NCI-H748 (cell line): Measurements from ENCODE around the gene ROBO2.
"Not testable (repeated sequence)": the region's sequence is repeated elsewhere in the genome, so short reads cannot be mapped to it uniquely, and the experiment has no call there.

ENCODE experiments used
- DNase-seq: peaks from one replicate; lab custom pipeline; 2025; ENCODE audit not compliant: unreplicated experiment; lab: John Stamatoyannopoulos, UW

The ROBO2 gene

GRCh38 chr3:77394046-77394445 is 354.1 kb downstream of the ROBO2 start:
- DNase-seq, result no peak

DNA sequence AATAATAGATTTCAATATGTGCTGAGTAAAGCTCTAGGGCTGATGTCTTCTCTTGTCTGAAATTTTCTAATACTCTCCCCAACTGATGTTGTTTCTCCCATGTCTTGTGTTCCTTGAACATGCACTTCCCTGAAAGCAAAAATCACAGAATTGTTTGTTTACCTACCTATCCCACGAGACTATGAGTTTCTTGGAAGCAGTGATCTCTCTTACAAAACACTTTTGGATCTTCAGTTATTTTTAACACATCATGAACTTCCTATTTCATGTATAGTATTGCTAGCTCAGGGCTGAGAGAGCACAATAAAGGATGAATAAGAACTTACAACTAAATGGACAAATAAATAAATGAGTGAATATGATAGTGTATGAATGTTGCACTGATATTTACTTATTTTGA is 365.0 kb downstream of the ROBO2 start:
- DNase-seq, result no peak

- peak; percentile 83 for DNase-seq
These were observed 367.5 kb downstream of the ROBO2 start for GRCh38 chr3:77407441-77407840.

DNA sequence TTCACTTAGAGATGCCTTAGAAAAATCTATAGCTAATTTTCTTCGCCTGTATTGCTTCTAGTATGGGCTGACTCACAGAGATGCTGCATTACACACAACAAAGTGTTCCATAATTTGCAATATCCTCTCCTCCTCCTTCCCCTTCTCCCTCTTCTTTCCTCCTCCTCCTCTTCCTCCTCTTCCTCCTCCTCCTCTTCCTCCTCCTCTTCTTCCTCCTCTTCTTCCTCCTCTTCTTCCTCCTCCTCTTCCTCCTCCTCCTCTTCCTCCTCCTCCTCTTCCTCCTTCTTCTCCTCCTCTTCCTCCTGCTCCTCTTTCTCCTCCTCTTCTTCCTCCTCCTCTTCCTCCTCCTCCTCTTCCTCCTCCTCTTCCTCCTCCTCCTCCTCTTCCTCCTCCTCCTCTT is 370.4 kb downstream of the ROBO2 start:
- not testable (repeated sequence) for DNase-seq

GRCh38 chr3:77411334-77411733 is 371.4 kb downstream of the ROBO2 start:
- no peak for DNase-seq

- no peak for DNase-seq
These were observed 372.1 kb downstream of the ROBO2 start for GRCh38 chr3:77412021-77412438.

- no peak for DNase-seq
These were observed 372.7 kb downstream of the ROBO2 start for GRCh38 chr3:77412584-77412983.

DNA sequence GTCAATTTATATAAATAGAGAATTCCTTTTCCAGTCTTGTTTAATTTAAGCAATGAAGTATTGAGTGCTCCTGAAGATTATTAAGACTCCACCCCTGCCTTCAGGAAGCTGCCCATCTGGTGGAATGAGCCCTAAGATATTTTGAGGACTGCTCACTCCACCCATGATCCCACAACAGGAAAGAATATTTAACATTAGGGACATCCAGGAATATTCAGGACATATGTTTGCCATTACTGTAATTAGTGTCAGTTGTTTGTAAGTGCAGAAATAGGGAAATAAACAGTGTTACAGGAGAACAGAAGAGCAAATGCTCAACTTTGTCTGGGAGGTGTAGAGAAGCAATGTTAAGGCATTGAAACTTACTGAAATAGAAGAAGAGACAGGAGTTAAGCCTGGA is 375.0 kb downstream of the ROBO2 start:
- no peak for DNase-seq

GRCh38 chr3:77420336-77420735 is 380.4 kb downstream of the ROBO2 start:
- peak; percentile 84 for DNase-seq

- peak; percentile 24 for DNase-seq
These were observed 382.0 kb downstream of the ROBO2 start for GRCh38 chr3:77421916-77422315.

DNA sequence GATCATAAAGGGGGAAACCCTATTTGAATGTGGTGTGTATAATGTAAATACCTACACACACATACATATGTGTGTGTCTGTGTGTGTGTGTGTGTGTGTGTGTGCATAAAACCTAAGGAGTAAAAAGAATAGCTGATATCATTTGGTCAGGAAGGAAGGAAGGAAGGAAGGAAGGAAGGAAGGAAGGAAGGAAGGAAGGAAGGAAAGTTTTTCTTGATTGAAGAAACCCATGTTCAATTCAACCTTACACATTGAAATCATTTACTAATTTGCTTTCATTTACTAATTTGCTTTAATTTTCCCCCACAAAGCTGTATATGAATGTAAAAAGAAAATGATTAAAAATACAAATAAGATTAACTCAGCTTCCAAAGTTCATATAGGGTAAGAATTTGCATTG is 386.6 kb downstream of the ROBO2 start:
- no peak for DNase-seq

DNA sequence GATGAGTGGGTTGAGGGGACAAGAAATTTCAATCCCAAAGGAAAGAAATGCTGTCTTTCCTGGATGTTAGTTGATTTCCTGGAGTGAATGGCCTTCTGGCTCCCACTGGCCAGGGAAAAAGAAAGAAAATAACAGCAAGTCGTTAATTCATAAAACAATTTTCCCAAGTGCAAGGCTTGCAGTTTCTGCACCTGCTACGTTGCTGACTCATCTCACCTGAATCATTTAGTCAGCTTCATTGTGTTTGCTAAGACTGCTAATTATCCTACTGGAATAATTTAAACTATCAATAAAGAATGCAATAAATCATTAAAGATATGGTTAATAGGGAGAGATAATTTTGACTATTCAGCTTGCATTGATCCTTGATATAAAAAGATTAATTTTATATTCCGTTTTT is 387.6 kb downstream of the ROBO2 start:
- DNase-seq, result peak; percentile 77

GRCh38 chr3:77436908-77437307 is 397.0 kb downstream of the ROBO2 start:
- DNase-seq, result no peak

DNA sequence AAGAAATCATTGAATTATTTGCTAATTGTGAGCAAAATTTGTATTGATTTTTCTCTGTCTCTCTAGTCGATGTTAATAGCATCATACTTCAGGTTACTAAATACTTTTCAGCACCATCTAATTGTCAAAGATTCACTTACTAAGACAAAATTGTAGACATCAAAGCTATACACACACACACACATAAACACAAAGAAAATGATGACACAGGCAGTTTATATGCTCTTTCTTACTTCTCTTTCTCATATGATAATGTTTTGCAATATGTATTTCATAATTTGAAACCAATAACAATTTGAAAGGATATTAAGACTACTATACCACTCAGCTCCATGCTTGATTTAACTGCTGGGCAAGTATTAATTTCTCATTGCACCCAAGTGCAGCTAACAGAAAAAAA is 406.2 kb downstream of the ROBO2 start:
- DNase-seq, result no peak

- DNase-seq, result no peak
These were observed 406.9 kb downstream of the ROBO2 start for GRCh38 chr3:77446761-77447160.

GRCh38 chr3:77449459-77450350 is 409.8 kb downstream of the ROBO2 start:
- DNase-seq, result no peak

DNA sequence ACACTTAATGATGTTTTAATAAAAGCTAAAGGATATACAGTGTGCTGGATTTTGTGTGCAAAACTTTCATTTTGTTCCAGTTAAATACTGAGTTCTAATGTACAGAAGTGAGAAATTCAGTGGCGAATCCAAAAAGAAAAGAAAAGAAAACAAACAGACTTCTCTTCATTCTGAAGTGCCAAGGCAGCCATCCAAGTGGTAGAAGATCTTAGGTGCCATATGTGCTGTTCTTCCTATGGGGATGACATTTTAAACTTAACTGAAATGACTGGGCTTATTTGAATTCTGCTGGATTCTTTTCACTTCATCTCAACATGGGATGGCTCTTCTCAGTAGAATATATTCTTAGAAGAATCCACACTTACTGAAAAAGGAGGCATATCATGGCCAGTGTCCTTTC is 416.5 kb downstream of the ROBO2 start:
- no peak for DNase-seq

DNA sequence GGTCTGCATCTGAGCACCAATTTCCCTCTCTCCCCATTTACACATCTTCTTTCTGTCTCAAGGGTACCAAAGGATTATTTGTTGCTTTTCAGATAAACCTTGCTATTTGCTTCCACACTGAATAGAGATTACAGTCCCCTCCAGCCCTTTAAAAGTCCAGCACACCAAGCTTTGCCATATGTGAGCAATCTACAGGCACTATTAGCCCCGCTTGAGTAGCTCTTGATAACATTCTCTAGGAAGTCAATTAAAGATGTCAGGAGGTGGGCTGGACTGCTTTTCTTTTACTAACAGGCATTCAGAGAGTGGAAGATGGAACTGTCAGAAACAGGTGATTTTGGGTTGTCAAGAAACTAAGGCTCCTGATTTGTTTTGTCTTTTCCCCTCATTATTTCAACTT is 417.0 kb downstream of the ROBO2 start:
- no peak for DNase-seq

DNA sequence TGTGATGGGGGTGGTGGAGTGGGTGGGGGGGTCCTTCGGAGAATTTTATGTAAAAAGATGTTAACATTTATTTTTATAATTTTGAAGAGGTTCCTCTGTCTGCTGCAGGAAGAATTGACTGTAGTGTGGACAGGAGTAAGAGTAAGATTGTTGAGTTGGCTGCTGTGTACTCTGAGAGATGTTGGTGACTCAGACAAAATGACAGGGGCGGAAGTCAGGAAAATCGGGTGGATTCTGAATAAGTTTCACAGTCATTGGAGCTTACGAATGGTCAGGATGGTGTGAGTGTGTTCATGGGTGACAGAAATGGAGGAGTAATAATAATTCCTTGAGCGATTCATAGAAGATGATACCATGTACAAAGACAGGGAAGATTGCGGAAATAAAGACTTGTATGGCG is 420.0 kb downstream of the ROBO2 start:
- DNase-seq, result no peak

- no peak for DNase-seq
These were observed 420.4 kb downstream of the ROBO2 start for GRCh38 chr3:77460326-77460725.

DNA sequence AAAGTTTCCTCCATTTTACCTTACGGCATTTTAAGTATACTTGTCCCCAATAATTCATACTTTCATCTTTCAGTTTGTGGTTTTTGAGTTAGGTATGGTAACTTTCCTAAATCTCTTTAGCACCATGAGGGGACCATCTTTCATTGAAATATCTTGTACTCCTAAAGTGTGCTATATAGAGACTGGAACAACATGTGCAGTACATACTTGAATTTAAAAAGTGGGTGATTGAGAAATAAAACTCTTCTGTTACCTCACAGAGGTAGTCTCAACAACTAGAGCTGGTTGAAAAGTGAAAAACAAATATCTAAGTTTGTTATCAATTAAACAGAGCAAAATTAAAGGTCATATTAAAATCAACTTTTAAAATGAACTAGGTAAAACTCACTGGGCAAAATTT is 423.1 kb downstream of the ROBO2 start:
- DNase-seq, result no peak

DNA sequence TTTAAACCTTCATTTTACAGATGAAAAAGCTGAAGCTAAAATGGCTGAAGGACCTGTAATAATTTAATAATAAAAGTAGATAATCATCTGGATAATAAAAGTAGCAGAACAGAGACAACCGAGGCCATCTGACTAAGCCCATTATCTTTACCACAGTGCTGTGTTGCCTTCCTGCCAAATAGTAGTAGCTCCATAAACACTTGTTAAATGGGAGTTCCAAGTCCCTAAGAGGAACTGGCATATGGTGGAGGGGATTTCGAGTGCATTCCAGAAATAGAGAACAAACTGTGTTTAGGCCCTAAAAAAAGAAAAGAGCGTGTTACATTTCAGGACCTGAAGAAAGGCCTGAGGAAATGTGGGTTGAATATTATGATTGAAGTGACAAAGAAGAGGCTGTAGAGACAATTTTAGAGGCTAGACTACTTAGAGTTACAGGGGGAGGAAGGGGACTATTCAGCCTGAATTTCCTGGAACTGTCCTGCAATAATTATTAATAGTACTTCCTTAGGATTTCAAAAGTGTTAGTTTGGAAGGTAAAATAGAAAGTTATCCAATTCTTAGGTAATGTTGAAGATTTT is 424.3 kb downstream of the ROBO2 start:
- no peak for DNase-seq
